Measurements from ENCODE around the gene ALK. TPM values are rescaled to one million over a fixed set of nuclear protein-coding genes. Genes with fewer than 3 reads are reported as not detected.
A peak's percentile ranks its signal among the peaks of the same experiment; 100 is the strongest.

The ALK gene
- polyA plus RNA-seq, 1 of the 3 experiments (the other 2 are of a cell fraction), result 0.30 TPM

DNA sequence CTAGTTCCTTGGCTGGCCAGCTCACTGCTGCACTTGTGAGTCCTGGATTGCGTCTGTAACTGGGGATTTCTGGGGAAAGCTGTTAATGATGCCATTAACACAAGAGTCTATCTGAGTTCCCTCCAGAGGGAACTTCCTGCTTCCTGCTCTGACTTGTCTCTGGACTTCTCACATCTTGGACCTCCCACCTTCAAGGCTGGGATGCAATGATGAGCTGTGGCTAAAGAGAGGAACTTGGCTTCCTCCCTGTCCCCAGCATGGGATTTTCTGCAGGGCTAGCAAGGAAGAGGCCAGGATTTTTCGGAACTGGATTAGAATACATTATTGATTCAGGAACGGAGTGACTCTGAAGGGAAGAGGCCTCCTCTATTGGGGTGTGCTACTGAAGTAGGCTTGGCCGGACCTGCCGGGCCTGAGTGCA lies 650.7 kb downstream of the ALK start:
- H3K4me1 ChIP-seq (ENCODE audit: control insufficient read depth in 1 of 2, insufficient read depth in 2 of 2, low read depth in 1 of 2, low read length in 1 of 2), result peaks cover 4 to 91% of the 10 kb centered on the region in 2 experiments; a peak in 3 of 4 replicates
- H4K20me1 ChIP-seq (ENCODE audit: insufficient read depth), result no peaks in the 10 kb centered on the region
- TF ChIP-seq MAX (IDR thresholded peaks at IDR 0.05; ENCODE audit: low read depth), result no peak
- no peak for TF ChIP-seq YY1 (IDR thresholded peaks at IDR 0.05; ENCODE audit: low read depth)
- TF ChIP-seq GABPA (IDR thresholded peaks at IDR 0.05; ENCODE audit: low read depth), result no peak
- TF ChIP-seq CHD2 (IDR thresholded peaks at IDR 0.05; ENCODE audit: low read length, partially characterized antibody), result no peak
- no peak for TF ChIP-seq GATA2 (CRISPR knock-in tag; IDR thresholded peaks at IDR 0.05)
- TF ChIP-seq POLR2AphosphoS5 (IDR thresholded peaks at IDR 0.05; ENCODE audit: low read depth, low read length), result no peak
- TF ChIP-seq FOSL2 (IDR thresholded peaks at IDR 0.05; ENCODE audit: borderline replicate concordance, low read depth), result no peak
- TF ChIP-seq, protein P1, sequence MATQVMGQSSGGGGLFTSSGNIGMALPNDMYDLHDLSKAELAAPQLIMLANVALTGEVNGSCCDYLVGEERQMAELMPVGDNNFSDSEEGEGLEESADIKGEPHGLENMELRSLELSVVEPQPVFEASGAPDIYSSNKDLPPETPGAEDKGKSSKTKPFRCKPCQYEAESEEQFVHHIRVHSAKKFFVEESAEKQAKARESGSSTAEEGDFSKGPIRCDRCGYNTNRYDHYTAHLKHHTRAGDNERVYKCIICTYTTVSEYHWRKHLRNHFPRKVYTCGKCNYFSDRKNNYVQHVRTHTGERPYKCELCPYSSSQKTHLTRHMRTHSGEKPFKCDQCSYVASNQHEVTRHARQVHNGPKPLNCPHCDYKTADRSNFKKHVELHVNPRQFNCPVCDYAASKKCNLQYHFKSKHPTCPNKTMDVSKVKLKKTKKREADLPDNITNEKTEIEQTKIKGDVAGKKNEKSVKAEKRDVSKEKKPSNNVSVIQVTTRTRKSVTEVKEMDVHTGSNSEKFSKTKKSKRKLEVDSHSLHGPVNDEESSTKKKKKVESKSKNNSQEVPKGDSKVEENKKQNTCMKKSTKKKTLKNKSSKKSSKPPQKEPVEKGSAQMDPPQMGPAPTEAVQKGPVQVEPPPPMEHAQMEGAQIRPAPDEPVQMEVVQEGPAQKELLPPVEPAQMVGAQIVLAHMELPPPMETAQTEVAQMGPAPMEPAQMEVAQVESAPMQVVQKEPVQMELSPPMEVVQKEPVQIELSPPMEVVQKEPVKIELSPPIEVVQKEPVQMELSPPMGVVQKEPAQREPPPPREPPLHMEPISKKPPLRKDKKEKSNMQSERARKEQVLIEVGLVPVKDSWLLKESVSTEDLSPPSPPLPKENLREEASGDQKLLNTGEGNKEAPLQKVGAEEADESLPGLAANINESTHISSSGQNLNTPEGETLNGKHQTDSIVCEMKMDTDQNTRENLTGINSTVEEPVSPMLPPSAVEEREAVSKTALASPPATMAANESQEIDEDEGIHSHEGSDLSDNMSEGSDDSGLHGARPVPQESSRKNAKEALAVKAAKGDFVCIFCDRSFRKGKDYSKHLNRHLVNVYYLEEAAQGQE (IDR thresholded peaks at IDR 0.05; ENCODE audit: low read depth, low read length), result no peak
- TF ChIP-seq, protein P2, sequence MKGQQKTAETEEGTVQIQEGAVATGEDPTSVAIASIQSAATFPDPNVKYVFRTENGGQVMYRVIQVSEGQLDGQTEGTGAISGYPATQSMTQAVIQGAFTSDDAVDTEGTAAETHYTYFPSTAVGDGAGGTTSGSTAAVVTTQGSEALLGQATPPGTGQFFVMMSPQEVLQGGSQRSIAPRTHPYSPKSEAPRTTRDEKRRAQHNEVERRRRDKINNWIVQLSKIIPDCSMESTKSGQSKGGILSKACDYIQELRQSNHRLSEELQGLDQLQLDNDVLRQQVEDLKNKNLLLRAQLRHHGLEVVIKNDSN (IDR thresholded peaks at IDR 0.05; ENCODE audit: borderline replicate concordance, low read depth), result no peak
- TF ChIP-seq RXRA (IDR thresholded peaks at IDR 0.05; ENCODE audit: borderline replicate concordance, low read depth), result no peak
- TF ChIP-seq, protein P3, sequence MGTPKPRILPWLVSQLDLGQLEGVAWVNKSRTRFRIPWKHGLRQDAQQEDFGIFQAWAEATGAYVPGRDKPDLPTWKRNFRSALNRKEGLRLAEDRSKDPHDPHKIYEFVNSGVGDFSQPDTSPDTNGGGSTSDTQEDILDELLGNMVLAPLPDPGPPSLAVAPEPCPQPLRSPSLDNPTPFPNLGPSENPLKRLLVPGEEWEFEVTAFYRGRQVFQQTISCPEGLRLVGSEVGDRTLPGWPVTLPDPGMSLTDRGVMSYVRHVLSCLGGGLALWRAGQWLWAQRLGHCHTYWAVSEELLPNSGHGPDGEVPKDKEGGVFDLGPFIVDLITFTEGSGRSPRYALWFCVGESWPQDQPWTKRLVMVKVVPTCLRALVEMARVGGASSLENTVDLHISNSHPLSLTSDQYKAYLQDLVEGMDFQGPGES (IDR thresholded peaks at IDR 0.05; ENCODE audit: low read depth, low read length), result no peak
- TF ChIP-seq SIN3A (IDR thresholded peaks at IDR 0.05; ENCODE audit: borderline replicate concordance, low read depth, low read length), result no peak
- TF ChIP-seq JUND (IDR thresholded peaks at IDR 0.05), result no peak
- no peaks in the 10 kb centered on the region for H3K36me3 ChIP-seq (replicated peaks in 1 of 2; ENCODE audit: control insufficient read depth in 1 of 2, insufficient read depth in 2 of 2, low read length in 1 of 2)
- ChIA-PET POLR2A (no interaction called here), CTCF (interaction anchor here (1.0 to 1.2 kb wide), 2 partner anchors 38 to 39 kb away, joined by 3 read pairs; no protein-coding TSS in a partner anchor)
- no peaks in the 10 kb centered on the region for H3K9me3 ChIP-seq
- 77% methylated on average over 5 of the region's 5 CpGs for WGBS (ENCODE audit: low lambda C conversion rate)
- no peaks in the 10 kb centered on the region for H3K9me2 ChIP-seq
- no peak overlapping the region for H3K9ac ChIP-seq
- no peak for DNase-seq
- peak overlapping the region in 1 of 2 experiments; percentile 100; a peak in 2 of 4 replicates for H3K27ac ChIP-seq (ENCODE audit: low read depth in 2 of 2, low read length in 1 of 2)
- H3F3A ChIP-seq (replicated peaks; ENCODE audit: insufficient read depth), result no peaks in the 10 kb centered on the region
- H2AFZ ChIP-seq (ENCODE audit: low read depth), result no peak overlapping the region
- H3K4me3 ChIP-seq (ENCODE audit: low read depth in 2 of 2, low read length in 1 of 2), result no peak overlapping the region
- H3K27me3 ChIP-seq (ENCODE audit: insufficient read depth), result peaks cover 10% of the 10 kb centered on the region; the same call in 1 of the 2 replicates
- H3K4me2 ChIP-seq, result no peak overlapping the region
- H3K79me2 ChIP-seq (ENCODE audit: insufficient read depth), result no peaks in the 10 kb centered on the region
